ENCODE measurements around the gene POPDC2.

Gene POPDC2

DNA sequence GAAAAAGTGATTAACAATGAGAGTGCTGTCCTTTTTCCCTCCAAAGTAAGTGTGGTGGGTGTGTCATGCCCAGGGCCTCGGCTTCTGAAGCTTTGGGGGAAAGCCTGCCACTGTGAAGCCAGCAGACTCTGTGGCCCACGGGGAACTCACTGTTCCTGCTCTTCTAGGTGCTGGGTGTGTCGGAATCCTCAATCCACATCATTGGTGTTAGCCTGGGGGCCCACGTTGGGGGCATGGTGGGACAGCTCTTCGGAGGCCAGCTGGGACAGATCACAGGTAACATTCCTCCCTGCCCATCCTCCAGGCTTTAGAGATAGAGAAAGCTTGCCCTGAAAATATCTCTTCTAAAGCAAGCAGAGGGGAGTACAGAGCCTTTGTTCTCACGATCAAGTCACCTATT, 51.1 kb downstream of the POPDC2 start:
- Histone ChIP-seq H3K36me3 (ENCODE audit: control insufficient read depth, insufficient read depth, low read length) (no peaks in the 10 kb centered on the region), H3K4me3 (ENCODE audit: extremely low read depth, insufficient read depth, low read length, poor library complexity, severe bottlenecking) (no peak overlapping the region), H3K9me3 (ENCODE audit: control insufficient read depth, low read length) (no peaks in the 10 kb centered on the region), H3K4me1 (ENCODE audit: control insufficient read depth, insufficient read depth, low read length, poor library complexity, severe bottlenecking) (no peaks in the 10 kb centered on the region), H3K27ac (ENCODE audit: low read depth, low read length, severe bottlenecking) (no peak overlapping the region)
- WGBS, 2 experiments (ENCODE audit: insufficient coverage in 2 of 2): 71 to 78% methylated on average over 4 to 5 of the region's 6 CpGs

DNA sequence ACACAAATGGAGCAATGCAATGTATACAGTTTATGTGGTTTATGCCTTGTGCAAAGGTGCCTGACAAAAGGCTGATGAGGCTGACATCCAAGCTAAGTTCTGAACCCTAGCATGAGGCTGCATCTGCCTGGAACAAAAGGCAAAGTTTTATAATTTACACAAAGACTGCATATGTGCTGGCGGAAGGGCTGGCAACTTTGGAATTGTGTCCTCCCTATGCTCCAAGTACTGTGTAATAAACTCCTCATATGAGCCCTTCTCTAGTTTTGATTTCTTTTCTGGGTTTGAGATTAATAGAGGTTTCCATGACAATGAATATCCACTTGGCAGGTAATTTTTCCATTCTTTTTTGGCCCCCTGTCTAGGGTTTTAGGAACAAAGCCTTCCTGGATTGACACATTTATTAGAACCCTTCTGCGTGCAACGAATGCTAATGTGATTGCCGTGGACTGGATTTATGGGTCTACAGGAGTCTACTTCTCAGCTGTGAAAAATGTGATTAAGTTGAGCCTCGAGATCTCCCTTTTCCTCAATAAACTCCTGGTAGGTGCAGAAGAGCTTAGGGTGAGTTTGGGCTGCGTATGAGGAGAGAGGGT, 51.9 kb downstream of the POPDC2 start:
- Histone ChIP-seq H3K4me1 (ENCODE audit: control insufficient read depth, insufficient read depth, low read length, poor library complexity, severe bottlenecking) (no peaks in the 10 kb centered on the region), H3K4me3 (ENCODE audit: extremely low read depth, insufficient read depth, low read length, poor library complexity, severe bottlenecking) (no peak overlapping the region), H3K36me3 (ENCODE audit: control insufficient read depth, insufficient read depth, low read length) (no peaks in the 10 kb centered on the region), H3K9me3 (ENCODE audit: control insufficient read depth, low read length) (no peaks in the 10 kb centered on the region), H3K27ac (ENCODE audit: low read depth, low read length, severe bottlenecking) (no peak overlapping the region)
- 90 to 100% methylated on average over 2 to 4 of the region's 6 CpGs for WGBS, 2 experiments (ENCODE audit: insufficient coverage in 2 of 2)

DNA sequence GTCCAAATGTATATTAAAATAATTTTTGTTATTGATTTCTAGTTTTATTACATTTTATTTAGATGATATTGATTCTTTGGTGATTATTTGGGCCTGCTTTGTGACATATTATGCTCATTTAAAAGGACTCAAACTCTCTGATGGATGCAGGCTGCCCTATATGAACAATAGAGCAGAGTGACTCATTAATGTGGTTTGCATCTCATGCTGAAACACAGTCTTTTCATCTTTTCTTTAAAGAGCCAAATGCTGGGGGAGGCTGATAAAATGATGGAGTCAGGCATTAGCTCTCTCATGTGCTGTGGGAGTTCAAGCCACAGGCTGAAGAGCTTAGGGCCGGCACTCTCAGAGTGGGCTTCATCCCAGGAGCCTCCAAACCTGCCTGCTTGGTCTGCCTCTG, 55.5 kb downstream of the POPDC2 start:
- Histone ChIP-seq H3K27ac (ENCODE audit: low read depth, low read length, severe bottlenecking) (no peak overlapping the region), H3K4me3 (ENCODE audit: extremely low read depth, insufficient read depth, low read length, poor library complexity, severe bottlenecking) (no peak overlapping the region), H3K4me1 (ENCODE audit: control insufficient read depth, insufficient read depth, low read length, poor library complexity, severe bottlenecking) (no peaks in the 10 kb centered on the region), H3K36me3 (ENCODE audit: control insufficient read depth, insufficient read depth, low read length) (no peaks in the 10 kb centered on the region), H3K9me3 (ENCODE audit: control insufficient read depth, low read length) (no peaks in the 10 kb centered on the region)
- WGBS, 2 experiments (ENCODE audit: insufficient coverage in 2 of 2): 80 to 100% methylated on average over 1 of the region's 1 CpG

DNA sequence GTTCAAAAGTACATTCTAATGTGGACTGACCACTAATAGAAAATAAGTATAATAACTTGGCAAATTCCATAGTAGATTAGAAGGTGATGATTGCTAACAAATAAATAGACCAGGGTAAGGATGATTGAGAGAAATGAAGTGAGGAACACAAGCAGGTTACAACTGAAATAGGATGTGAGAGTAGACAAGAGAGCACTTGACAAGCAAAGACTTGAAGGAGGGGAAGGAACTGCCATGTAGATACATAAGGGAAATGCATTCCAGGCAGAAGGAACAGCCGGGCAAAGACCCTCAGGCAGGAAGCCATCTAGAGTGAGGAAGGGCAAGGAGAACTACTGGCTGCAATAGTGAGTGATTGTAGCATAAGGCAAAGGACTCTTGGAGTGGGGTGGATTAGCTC, 57.7 kb downstream of the POPDC2 start:
- Histone ChIP-seq H3K27ac (ENCODE audit: low read depth, low read length, severe bottlenecking) (no peak overlapping the region), H3K9me3 (ENCODE audit: control insufficient read depth, low read length) (no peaks in the 10 kb centered on the region), H3K4me3 (ENCODE audit: extremely low read depth, insufficient read depth, low read length, poor library complexity, severe bottlenecking) (no peak overlapping the region), H3K36me3 (ENCODE audit: control insufficient read depth, insufficient read depth, low read length) (no peaks in the 10 kb centered on the region), H3K4me1 (ENCODE audit: control insufficient read depth, insufficient read depth, low read length, poor library complexity, severe bottlenecking) (no peaks in the 10 kb centered on the region)
- 67 to 100% methylated on average over 1 of the region's 1 CpG for WGBS, 2 experiments (ENCODE audit: insufficient coverage in 2 of 2)

DNA sequence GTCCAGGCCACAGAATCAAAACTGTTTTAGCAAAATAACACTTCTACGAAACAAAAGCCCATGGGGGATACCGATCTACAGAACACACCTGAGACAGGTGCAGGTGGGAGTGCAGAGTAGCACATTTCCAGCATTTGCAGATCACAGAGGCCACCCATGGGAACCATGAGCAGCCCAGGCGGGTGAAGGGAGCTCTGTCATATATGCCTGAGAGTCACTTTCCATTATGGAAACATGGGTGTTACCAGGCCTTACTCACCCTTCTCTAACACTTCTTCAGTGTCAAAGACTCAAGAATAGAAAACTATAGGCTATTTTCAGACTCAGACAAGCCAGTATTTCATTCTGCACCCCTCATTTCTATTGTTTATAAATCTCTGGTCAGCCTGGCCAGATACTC, 59.2 kb downstream of the POPDC2 start:
- H3K36me3 ChIP-seq (ENCODE audit: control insufficient read depth, insufficient read depth, low read length): no peaks in the 10 kb centered on the region
- WGBS, 2 experiments (ENCODE audit: insufficient coverage in 2 of 2): 94 to 100% methylated on average over 1 to 2 of the region's 3 CpGs
- H3K9me3 ChIP-seq (ENCODE audit: control insufficient read depth, low read length): no peaks in the 10 kb centered on the region
- no peaks in the 10 kb centered on the region for H3K4me1 ChIP-seq (ENCODE audit: control insufficient read depth, insufficient read depth, low read length, poor library complexity, severe bottlenecking)
- no peak overlapping the region for H3K27ac ChIP-seq (ENCODE audit: low read depth, low read length, severe bottlenecking)
- H3K4me3 ChIP-seq (ENCODE audit: extremely low read depth, insufficient read depth, low read length, poor library complexity, severe bottlenecking): no peak overlapping the region

DNA sequence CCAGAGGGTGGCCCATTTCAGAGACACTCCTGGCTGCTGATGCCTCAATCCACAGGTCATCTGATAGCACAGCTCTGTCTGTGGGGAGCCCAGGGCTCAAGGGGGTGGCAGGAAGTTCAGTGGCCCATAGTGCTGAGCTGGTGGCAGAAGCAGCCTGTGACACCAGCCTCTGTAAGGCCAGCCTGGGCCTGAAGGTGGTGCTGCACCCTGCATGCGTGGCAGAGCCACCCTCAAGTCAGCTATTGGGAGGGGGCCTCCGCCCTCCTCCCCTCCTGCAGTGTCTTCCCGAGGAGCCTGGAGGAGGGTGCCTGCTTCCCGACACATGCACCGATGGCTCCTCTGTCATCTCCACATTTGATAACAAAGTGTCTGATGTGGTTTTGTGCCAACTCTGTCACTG, 59.7 kb downstream of the POPDC2 start:
- H3K4me1 ChIP-seq (ENCODE audit: control insufficient read depth, insufficient read depth, low read length, poor library complexity, severe bottlenecking): no peaks in the 10 kb centered on the region
- no peaks in the 10 kb centered on the region for H3K36me3 ChIP-seq (ENCODE audit: control insufficient read depth, insufficient read depth, low read length)
- H3K27ac ChIP-seq (ENCODE audit: low read depth, low read length, severe bottlenecking): no peak overlapping the region
- no peaks in the 10 kb centered on the region for H3K9me3 ChIP-seq (ENCODE audit: control insufficient read depth, low read length)
- no peak overlapping the region for H3K4me3 ChIP-seq (ENCODE audit: extremely low read depth, insufficient read depth, low read length, poor library complexity, severe bottlenecking)
- 20 to 65% methylated on average over 1 to 4 of the region's 5 CpGs for WGBS, 2 experiments (ENCODE audit: insufficient coverage in 2 of 2)

DNA sequence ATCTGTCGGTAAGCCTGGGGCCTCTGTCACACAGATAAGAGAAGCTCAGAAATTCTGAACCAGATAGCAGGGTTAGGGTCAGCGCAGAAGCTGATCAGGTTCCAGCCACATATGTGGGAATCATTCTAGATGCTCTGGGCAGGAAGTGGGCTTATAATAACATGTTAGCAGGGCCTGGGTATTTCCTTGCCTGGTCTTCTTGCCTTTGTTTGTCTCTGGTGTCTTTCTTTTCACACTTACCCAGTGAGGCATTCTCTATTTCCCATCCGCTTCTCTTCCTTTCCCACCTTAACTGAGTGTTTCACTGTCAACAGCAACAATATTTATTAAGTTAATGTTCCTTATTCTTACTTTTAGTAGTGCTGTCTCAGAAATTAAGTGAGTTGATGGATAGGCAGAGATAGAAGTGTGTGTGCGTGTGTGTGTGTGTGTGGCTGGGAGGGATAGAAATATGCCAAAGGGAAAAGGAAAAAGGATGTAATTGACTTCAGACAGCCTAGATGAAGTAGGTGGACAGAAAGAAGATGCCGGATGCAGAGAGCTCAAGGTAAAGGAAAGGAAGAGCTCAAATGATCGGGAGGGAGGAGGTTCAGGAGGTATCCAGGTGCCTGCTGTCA, 60.7 kb downstream of the POPDC2 start:
- WGBS, 2 experiments (ENCODE audit: insufficient coverage in 2 of 2): 85 to 94% methylated on average over 4 to 5 of the region's 6 CpGs

DNA sequence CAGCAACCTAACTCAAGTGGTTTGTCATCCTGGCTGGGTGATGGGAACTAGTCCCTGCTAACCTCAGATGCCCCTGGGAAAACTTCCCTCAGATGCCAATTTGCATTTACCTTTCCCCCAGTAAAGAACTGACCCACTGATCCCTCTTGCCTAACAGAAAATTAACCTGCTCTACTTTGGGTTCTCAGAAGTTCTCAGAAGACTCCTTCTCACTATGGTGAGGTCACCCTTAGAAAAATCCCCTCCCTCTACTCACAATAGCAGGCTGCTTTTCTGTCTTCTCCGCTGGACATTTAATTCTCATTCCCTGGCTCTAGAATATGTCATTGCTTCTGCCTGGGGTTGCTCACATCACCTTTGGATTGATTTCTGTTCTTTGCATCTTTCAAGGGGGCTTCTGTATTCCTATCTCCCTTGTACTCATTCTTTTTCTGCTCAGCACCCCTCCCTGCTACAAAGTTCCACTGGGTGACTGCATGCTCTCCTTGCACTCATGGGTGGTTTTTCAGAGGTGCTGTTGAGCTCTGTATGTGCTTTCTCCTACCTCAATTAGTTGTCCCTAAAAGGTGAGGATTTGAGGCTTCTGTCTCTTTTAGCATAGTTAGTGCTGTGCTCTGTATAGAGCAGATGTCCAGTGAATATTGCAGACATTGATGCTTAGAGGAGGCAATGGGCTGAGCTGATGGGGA, 61.8 kb downstream of the POPDC2 start:
- H3K4me3 ChIP-seq (ENCODE audit: extremely low read depth, insufficient read depth, low read length, poor library complexity, severe bottlenecking): no peak overlapping the region
- WGBS, 2 experiments (ENCODE audit: insufficient coverage in 2 of 2): 86 to 90% methylated on average over 1 of the region's 1 CpG
- no peaks in the 10 kb centered on the region for H3K4me1 ChIP-seq (ENCODE audit: control insufficient read depth, insufficient read depth, low read length, poor library complexity, severe bottlenecking)
- H3K36me3 ChIP-seq (ENCODE audit: control insufficient read depth, insufficient read depth, low read length): no peaks in the 10 kb centered on the region
- H3K27ac ChIP-seq (ENCODE audit: low read depth, low read length, severe bottlenecking): no peak overlapping the region
- no peaks in the 10 kb centered on the region for H3K9me3 ChIP-seq (ENCODE audit: control insufficient read depth, low read length)

More for the DNA sequence above, 60.7 kb downstream of the POPDC2 start:
- no peaks in the 10 kb centered on the region for H3K9me3 ChIP-seq (ENCODE audit: control insufficient read depth, low read length)
- no peak overlapping the region for H3K4me3 ChIP-seq (ENCODE audit: extremely low read depth, insufficient read depth, low read length, poor library complexity, severe bottlenecking)
- H3K4me1 ChIP-seq (ENCODE audit: control insufficient read depth, insufficient read depth, low read length, poor library complexity, severe bottlenecking): no peaks in the 10 kb centered on the region
- no peaks in the 10 kb centered on the region for H3K36me3 ChIP-seq (ENCODE audit: control insufficient read depth, insufficient read depth, low read length)
- H3K27ac ChIP-seq (ENCODE audit: low read depth, low read length, severe bottlenecking): no peak overlapping the region

DNA sequence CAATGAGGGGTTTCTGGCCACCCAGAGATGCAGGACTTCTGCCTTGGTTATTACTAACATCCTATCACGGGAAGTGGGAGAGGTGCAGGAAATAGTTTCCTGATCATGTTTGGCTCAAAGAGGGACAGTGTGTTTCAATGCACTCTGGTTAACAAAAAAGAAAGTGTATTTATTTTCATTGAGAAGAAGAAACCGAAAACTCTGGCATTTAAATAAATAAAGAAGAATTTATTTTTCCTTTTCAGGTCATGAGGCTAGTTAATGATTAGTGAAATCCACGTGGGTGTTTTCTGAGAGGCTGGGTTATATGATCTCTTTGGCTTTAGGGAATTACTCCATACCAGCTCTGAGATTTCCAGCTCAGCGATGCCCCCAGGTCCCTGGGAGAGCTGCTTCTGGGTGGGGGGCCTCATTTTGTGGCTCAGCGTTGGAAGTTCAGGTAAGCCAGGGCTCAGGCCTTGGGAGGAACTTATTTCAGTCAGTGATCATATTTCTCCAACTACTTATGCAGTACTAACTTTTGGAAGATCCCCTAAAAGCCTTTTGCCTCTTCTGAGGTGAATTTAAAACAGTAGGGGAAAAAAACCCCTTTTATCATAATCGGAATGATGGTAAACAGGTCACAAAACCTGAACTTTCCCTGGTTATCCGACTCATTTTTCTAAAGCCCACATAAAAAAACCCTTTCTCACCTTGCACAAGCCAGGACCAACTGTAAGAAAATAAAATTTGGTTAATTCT, 62.7 kb downstream of the POPDC2 start, which contains the start of gene PLA1A:
PLA1A (plus strand) TSS at position 338 of the 741 bp plus-strand sequence; CDS start at position 367, 29 bp downstream.
- H3K36me3 ChIP-seq (ENCODE audit: control insufficient read depth, insufficient read depth, low read length): no peaks in the 10 kb centered on the region
- 80 to 93% methylated on average over 2 of the region's 7 CpGs for WGBS, 2 experiments (ENCODE audit: insufficient coverage in 2 of 2)

DNA sequence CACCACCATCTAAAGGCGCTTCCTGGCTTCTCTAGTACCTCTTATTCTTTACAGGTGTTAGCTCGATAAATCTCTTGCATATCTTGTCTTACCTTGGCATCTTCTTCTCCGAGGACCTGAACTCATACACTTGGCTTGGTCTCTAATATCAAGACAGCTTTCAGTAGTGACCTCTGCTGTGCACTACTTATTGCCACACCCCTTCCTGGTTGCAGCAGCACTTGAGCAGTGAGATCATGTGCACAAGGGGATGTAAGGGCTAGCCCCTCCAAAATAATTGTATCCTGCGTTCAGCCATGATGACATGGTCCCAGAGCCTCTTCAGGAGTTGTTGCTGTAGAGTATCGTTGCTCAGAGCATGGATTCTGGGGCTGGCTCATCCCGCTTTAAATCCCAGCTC, 64.0 kb downstream of the POPDC2 start:
- Histone ChIP-seq H3K36me3 (ENCODE audit: control insufficient read depth, insufficient read depth, low read length) (no peaks in the 10 kb centered on the region), H3K27ac (ENCODE audit: low read depth, low read length, severe bottlenecking) (no peak overlapping the region), H3K4me1 (ENCODE audit: control insufficient read depth, insufficient read depth, low read length, poor library complexity, severe bottlenecking) (no peaks in the 10 kb centered on the region), H3K9me3 (ENCODE audit: control insufficient read depth, low read length) (no peaks in the 10 kb centered on the region), H3K4me3 (ENCODE audit: extremely low read depth, insufficient read depth, low read length, poor library complexity, severe bottlenecking) (no peak overlapping the region)
- 90 to 93% methylated on average over 4 to 5 of the region's 6 CpGs for WGBS, 2 experiments (ENCODE audit: insufficient coverage in 2 of 2)

More for the DNA sequence above, 62.7 kb downstream of the POPDC2 start, which contains the start of gene PLA1A:
- no peaks in the 10 kb centered on the region for H3K9me3 ChIP-seq (ENCODE audit: control insufficient read depth, low read length)
- no peak within 1 kb of the TSS for H3K4me3 ChIP-seq (ENCODE audit: extremely low read depth, insufficient read depth, low read length, poor library complexity, severe bottlenecking)
- H3K4me1 ChIP-seq (ENCODE audit: control insufficient read depth, insufficient read depth, low read length, poor library complexity, severe bottlenecking): no peaks in the 10 kb centered on the region
- H3K27ac ChIP-seq (ENCODE audit: low read depth, low read length, severe bottlenecking): no peak within 1 kb of the TSS
